DLD1 (cell line): ENCODE measurements around the gene TMEM150C.

Experiments used
- in situ Hi-C: cut with HindIII; loops from 2 replicates; pipeline ENCODE4 v1.10.0; 2017; ENCODE audit warnings: low sequenced_read_pairs

TMEM150C gene

DNA sequence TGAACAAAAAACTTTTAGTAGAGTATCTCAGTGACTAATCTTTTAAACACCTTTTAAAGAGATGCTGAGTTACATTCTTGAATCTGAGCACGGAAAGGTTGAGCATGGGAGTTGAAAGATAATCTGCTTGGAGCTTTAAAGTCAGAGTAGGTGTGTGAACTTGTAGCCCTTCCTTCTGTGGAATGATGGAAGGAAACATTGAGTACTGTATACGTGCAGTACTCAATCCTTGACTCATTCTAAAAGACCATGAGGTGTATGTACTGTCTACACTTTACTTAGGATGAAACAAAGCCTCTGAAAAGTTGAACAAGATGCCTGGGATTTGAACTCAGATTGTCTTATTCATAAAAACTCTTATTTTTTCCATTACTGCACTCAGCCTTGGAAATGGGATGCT lies 128.0 kb downstream of the TMEM150C start:
- in situ Hi-C loops = no loop called here
